Myocyte (in vitro differentiated cells): ENCODE data around the gene LYST. TPM values are rescaled to one million over a fixed set of nuclear protein-coding genes. Genes with fewer than 3 reads are reported as not detected.

Source experiments
- DNase-seq: peaks from one replicate; pipeline ENCODE4 v3.0.0-alpha.2; 2012; ENCODE audit warnings: low read depth
- total RNA-seq: library from RNA; depleted of rRNA; stranded (reverse); fragments of >200 nt; gene quantifications from 2 replicates; pipeline ENCODE4 v1.2.3, GENCODE V29; 2014

The LYST gene
- total RNA-seq, 1 donor from 2014 or later = 11.3 TPM

GRCh38 chr1:235766794-235767285 is 99.9 kb downstream of the LYST start:
- DNase-seq = no peak

- DNase-seq = no peak
Measured at GRCh38 chr1:235763962-235764361, 102.7 kb downstream of the LYST start.

GRCh38 chr1:235759336-235759735 is 107.4 kb downstream of the LYST start:
- DNase-seq = no peak

- no peak for DNase-seq
Measured at GRCh38 chr1:235758931-235759330, 107.8 kb downstream of the LYST start.

- no peak for DNase-seq
Measured at GRCh38 chr1:235757587-235758096, 109.1 kb downstream of the LYST start.

GRCh38 chr1:235754186-235754585 is 112.5 kb downstream of the LYST start:
- peak; percentile 6 for DNase-seq

- DNase-seq = no peak
Measured at GRCh38 chr1:235749755-235750300, 116.9 kb downstream of the LYST start.

- no peak for DNase-seq
Measured at GRCh38 chr1:235748747-235749146, 118.0 kb downstream of the LYST start.

GRCh38 chr1:235746245-235746644 is 120.5 kb downstream of the LYST start:
- DNase-seq = no peak

- no peak for DNase-seq
Measured at GRCh38 chr1:235745503-235746136, 121.1 kb downstream of the LYST start.

- no peak for DNase-seq
Measured at GRCh38 chr1:235742914-235743599, 123.6 kb downstream of the LYST start.

- peak; percentile 64 for DNase-seq
Measured at GRCh38 chr1:235741294-235741693, 125.4 kb downstream of the LYST start.

- no peak for DNase-seq
Measured at GRCh38 chr1:235739631-235740030, 127.1 kb downstream of the LYST start.

- DNase-seq = peak; percentile 17
Measured at GRCh38 chr1:235739124-235739523, 127.6 kb downstream of the LYST start.

- DNase-seq = no peak
Measured at GRCh38 chr1:235737751-235738150, 129.0 kb downstream of the LYST start.

- no peak for DNase-seq
Measured at GRCh38 chr1:235736263-235736662, 130.4 kb downstream of the LYST start.

- DNase-seq = no peak
Measured at GRCh38 chr1:235735621-235736020, 131.1 kb downstream of the LYST start.

GRCh38 chr1:235734335-235734734 is 132.4 kb downstream of the LYST start:
- DNase-seq = no peak

- no peak for DNase-seq
Measured at GRCh38 chr1:235730007-235730406, 136.7 kb downstream of the LYST start.

- DNase-seq = no peak
Measured at GRCh38 chr1:235726557-235726956, 140.1 kb downstream of the LYST start.

GRCh38 chr1:235725434-235725833 is 141.3 kb downstream of the LYST start:
- no peak for DNase-seq

GRCh38 chr1:235724730-235725129 is 142.0 kb downstream of the LYST start:
- no peak for DNase-seq
